Naive thymus-derived CD4-positive, alpha-beta T cell (primary cell): Measurements from ENCODE around the gene FGD2. TPM values are rescaled to one million over a fixed set of nuclear protein-coding genes. Genes with fewer than 3 reads are reported as not detected.

Experiments
- ATAC-seq: fragments of 150-1000 bp; cut with Tn5 transposase; 2 replicates; pipeline ENCODE4 v1.10.0; 2021; ENCODE audit warnings: mild to moderate bottlenecking, moderate library complexity
- CTCF ChIA-PET: fragments of 350-600 bp; sonication (Branson Sonifier 250); formaldehyde crosslinking; loops from one replicate; lab custom pipeline; 2021; ENCODE audit warnings: antibody characterized with exemption; lab: Charles Lee
- POLR2A ChIA-PET: fragments of 350-600 bp; sonication (Branson Sonifier 250); formaldehyde crosslinking; loops from one replicate; lab custom pipeline; 2021; ENCODE audit warnings: antibody characterized with exemption, inconsistent platforms; lab: Charles Lee
- DNase-seq, 9 donors: peaks; one replicate each; pipeline versions ENCODE4 v3.0.0 to v3.0.0-alpha.2; 2020 to 2022; ENCODE audit warnings: mixed read lengths in 1 of 9
- H3K27ac ChIP-seq: one replicate; pipeline ENCODE4 v1.7.0; 2013; ENCODE audit warnings: mild to moderate bottlenecking, low read depth, low read length, moderate library complexity
- H3K27me3 ChIP-seq, 2 donors: one replicate each; pipeline ENCODE4 v1.7.0; 2013; ENCODE audit warnings: low read length in 2 of 2, mild to moderate bottlenecking in 2 of 2, moderate library complexity in 2 of 2; ENCODE audit not compliant: control insufficient read depth in 2 of 2, insufficient read depth in 2 of 2
- H3K36me3 ChIP-seq, 3 experiments: 1 replicate in 2 of 3; 2 replicates in 1 of 3; pipeline ENCODE4 v1.7.0; 2013; ENCODE audit warnings: low read length in 3 of 3, mild to moderate bottlenecking in 3 of 3, moderate library complexity in 1 of 3; ENCODE audit not compliant: insufficient read depth in 3 of 3, control insufficient read depth in 2 of 3
- H3K4me1 ChIP-seq, 2 donors: one replicate each; pipeline ENCODE4 v1.7.0; 2013; ENCODE audit warnings: low read length in 2 of 2, mild to moderate bottlenecking in 2 of 2, moderate library complexity in 1 of 2; ENCODE audit not compliant: control insufficient read depth in 2 of 2, insufficient read depth in 2 of 2
- H3K4me3 ChIP-seq: 2 replicates; pipeline ENCODE4 v1.7.0; 2013; ENCODE audit warnings: mild to moderate bottlenecking, low read length
- H3K9me3 ChIP-seq, 3 experiments: 1 replicate in 2 of 3; 2 replicates in 1 of 3; pipeline ENCODE4 v1.7.0; 2013; ENCODE audit warnings: low read length in 3 of 3; ENCODE audit not compliant: control insufficient read depth in 2 of 3
- H3K27ac Mint-ChIP-seq, 9 donors: one replicate each; pipeline ENCODE4 v1.8.0; 2020 to 2022; ENCODE audit warnings: mixed read lengths in 9 of 9, mild to moderate bottlenecking in 8 of 9, moderate library complexity in 5 of 9, inconsistent platforms in 2 of 9
- H3K27me3 Mint-ChIP-seq, 5 donors: one replicate each; pipeline ENCODE4 v1.8.0; 2021 to 2022; ENCODE audit warnings: mixed read lengths in 5 of 5, mild to moderate bottlenecking in 1 of 5
- H3K36me3 Mint-ChIP-seq, 5 donors: one replicate each; pipeline ENCODE4 v1.8.0; 2020 to 2022; ENCODE audit warnings: mixed read lengths in 5 of 5, mild to moderate bottlenecking in 3 of 5, inconsistent platforms in 1 of 5
- H3K4me1 Mint-ChIP-seq, 7 donors: one replicate each; pipeline ENCODE4 v1.8.0; 2020 to 2022; ENCODE audit warnings: mixed read lengths in 7 of 7, mild to moderate bottlenecking in 3 of 7, inconsistent platforms in 1 of 7
- H3K4me3 Mint-ChIP-seq, 10 donors: one replicate each; pipeline ENCODE4 v1.8.0; 2020 to 2022; ENCODE audit warnings: mild to moderate bottlenecking in 10 of 10, mixed read lengths in 10 of 10, moderate library complexity in 6 of 10, inconsistent platforms in 2 of 10
- H3K9me3 Mint-ChIP-seq, 11 donors: one replicate each; pipeline ENCODE4 v1.8.0; 2020 to 2022; ENCODE audit warnings: mixed read lengths in 11 of 11, mild to moderate bottlenecking in 4 of 11, inconsistent platforms in 1 of 11, moderate library complexity in 1 of 11
- intact Hi-C, 2 donors: fragments of 100-400 bp; cut with micrococcal nuclease; formaldehyde crosslinking; loops; one replicate each; pipeline ENCODE4 v1.15.1; 2023
- polyA plus RNA-seq, 2 donors: library from polyadenylated mRNA; unstranded; fragments of 300-500 nt; fragmentation: Illumina TruSeq; gene quantifications; one replicate each; pipeline ENCODE4 v1.2.3, GENCODE V29; 2021
- total RNA-seq, 6 experiments: library from RNA in 5 of 6; stranded (reverse) in 5 of 6; gene quantifications; 1 replicate in 5 of 6; 2 replicates in 1 of 6; pipeline ENCODE4 v1.2.3 and lab custom pipeline; 2021 to 2026

Gene FGD2
- total and polyA plus RNA-seq, 7 experiments from 2014 or later, result 0.25 to 71.9 (median 1.6) TPM

DNA sequence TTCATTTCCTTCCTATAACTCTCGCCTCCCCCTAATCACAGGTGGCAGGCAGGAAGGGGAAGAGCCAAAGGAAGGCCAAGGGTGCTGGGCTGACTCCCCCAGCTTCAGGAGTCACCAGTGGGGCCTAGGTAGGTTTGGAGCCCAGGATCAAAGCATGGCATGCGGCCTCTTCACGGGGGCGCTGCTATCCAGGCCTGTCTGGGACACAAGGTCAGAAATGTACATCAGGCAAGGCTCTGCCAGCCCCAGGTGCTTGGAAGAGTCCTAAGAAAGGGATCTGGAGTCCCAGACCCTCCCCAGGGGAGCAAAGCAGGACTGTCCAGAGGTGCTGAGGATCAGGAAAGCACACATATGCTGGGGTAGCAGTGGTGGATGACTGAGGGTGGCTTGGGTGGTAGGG is 40.5 kb upstream of the FGD2 start:
- H3K9me3 ChIP-seq, result no peaks in the 10 kb centered on the region
- H3K27ac ChIP-seq, result peak overlapping the region; percentile 36
- DNase-seq (no peak), ATAC-seq (no peak)
- ChIA-PET POLR2A (interaction anchor here (0.8 to 3.1 kb wide), 3 partner anchors 9 to 359 kb away, joined by 3 to 8 read pairs (median 5); no protein-coding TSS in a partner anchor), CTCF (interaction anchor here (0.6 kb wide), 1 partner anchor 204 kb away, joined by 3 read pairs; no protein-coding TSS in a partner anchor)
- H3K4me3 ChIP-seq, result no peak overlapping the region
- peaks cover 3 to 30% (median 6%) of the 10 kb centered on the region in 5 donors for H3K36me3 Mint-ChIP-seq
- peaks cover 19 to 24% of the 10 kb centered on the region in 2 donors for H3K4me1 ChIP-seq
- H3K4me3 Mint-ChIP-seq, result peak overlapping the region in 8 of 10 donors; percentile 3 to 71 (median 36)
- intact Hi-C loops, result no loop called here
- H3K27me3 ChIP-seq, result no peaks in the 10 kb centered on the region
- H3K9me3 Mint-ChIP-seq, result no peaks in the 10 kb centered on the region
- peak overlapping the region; percentile 8 to 94 (median 66) for H3K27ac Mint-ChIP-seq
- H3K36me3 ChIP-seq, result peaks cover 11 to 31% (median 14%) of the 10 kb centered on the region in 3 experiments
- H3K27me3 Mint-ChIP-seq, result no peaks in the 10 kb centered on the region
- H3K4me1 Mint-ChIP-seq, result peaks cover 20 to 54% (median 35%) of the 10 kb centered on the region in 7 donors

DNA sequence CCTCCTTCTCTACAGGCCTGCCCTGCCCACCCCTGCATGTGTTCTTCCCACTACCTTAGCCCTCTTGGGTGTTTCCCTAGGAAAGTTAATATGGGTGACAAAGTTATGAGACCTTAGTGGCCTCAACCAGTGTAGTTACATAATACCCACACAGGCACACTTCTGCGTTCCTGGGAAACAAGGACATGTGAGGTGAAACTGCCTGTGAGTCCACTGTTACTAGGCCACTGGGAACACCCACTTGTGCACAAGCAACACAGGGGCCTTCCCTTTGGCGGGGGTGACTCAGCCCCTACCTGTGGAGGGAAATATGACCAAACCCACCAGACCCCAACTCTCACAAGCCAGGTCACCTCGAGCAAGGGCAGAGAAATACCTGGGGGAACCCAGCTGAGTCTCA is 38.2 kb upstream of the FGD2 start:
- Histone ChIP-seq H3K27me3 (no peaks in the 10 kb centered on the region), H3K4me3 (no peak overlapping the region), H3K27ac (no peak overlapping the region), H3K36me3 (peaks cover 34 to 55% (median 35%) of the 10 kb centered on the region in 3 experiments), H3K4me1 (peaks cover 19 to 24% of the 10 kb centered on the region in 2 donors), H3K9me3 (no peaks in the 10 kb centered on the region)
- no peak for ATAC-seq
- ChIA-PET POLR2A (interaction anchor here (1.0 kb wide), 1 partner anchor 12 kb away, joined by 5 read pairs; no protein-coding TSS in a partner anchor), CTCF (no interaction called here)
- intact Hi-C loops, result no loop called here
- Mint-ChIP-seq H3K27me3 (no peaks in the 10 kb centered on the region), H3K27ac (peak overlapping the region in 6 of 9 donors; percentile 22 to 73 (median 52)), H3K4me1 (peaks cover 20 to 37% (median 27%) of the 10 kb centered on the region in 7 donors), H3K36me3 (peaks cover 4 to 44% (median 7%) of the 10 kb centered on the region in 5 donors), H3K4me3 (no peak overlapping the region), H3K9me3 (no peaks in the 10 kb centered on the region)
- DNase-seq, result no peak

DNA sequence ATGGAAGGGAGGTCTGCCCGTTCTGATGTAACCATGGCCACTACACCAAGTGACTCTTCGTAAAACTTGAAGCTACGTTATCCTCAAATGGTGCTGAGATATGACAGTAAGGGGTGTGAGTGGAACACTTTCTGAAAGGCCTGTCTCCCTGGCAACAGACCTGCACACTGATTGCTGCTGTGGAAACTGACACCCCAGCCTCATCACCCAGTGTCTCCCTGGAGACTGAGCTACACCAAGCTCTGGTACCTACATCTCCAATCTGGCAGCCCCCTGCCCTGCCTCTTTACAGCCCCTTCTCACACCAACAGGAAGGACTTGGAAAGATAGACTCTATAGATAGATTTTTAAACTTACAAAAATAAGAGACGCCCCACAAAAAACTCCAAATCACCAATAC is 37.7 kb upstream of the FGD2 start:
- no peaks in the 10 kb centered on the region for H3K27me3 Mint-ChIP-seq
- peaks cover 17 to 34% (median 26%) of the 10 kb centered on the region in 7 donors for H3K4me1 Mint-ChIP-seq
- Histone ChIP-seq H3K9me3 (no peaks in the 10 kb centered on the region), H3K4me1 (peaks cover 19 to 23% of the 10 kb centered on the region in 2 donors), H3K27me3 (no peaks in the 10 kb centered on the region), H3K36me3 (peaks cover 37 to 59% (median 39%) of the 10 kb centered on the region in 3 experiments), H3K27ac (no peak overlapping the region), H3K4me3 (no peak overlapping the region)
- intact Hi-C loops, result no loop called here
- no peak overlapping the region for H3K4me3 Mint-ChIP-seq
- peaks cover 4 to 49% (median 10%) of the 10 kb centered on the region in 5 donors for H3K36me3 Mint-ChIP-seq
- H3K9me3 Mint-ChIP-seq, result no peaks in the 10 kb centered on the region
- DNase-seq (no peak), ATAC-seq (no peak)
- CTCF ChIA-PET, result no interaction called here
- H3K27ac Mint-ChIP-seq, result peak overlapping the region in 5 of 9 donors; percentile 31 to 77 (median 38)
- POLR2A ChIA-PET, result interaction anchor here (1.0 kb wide), 1 partner anchor 12 kb away, joined by 5 read pairs; no protein-coding TSS in a partner anchor

DNA sequence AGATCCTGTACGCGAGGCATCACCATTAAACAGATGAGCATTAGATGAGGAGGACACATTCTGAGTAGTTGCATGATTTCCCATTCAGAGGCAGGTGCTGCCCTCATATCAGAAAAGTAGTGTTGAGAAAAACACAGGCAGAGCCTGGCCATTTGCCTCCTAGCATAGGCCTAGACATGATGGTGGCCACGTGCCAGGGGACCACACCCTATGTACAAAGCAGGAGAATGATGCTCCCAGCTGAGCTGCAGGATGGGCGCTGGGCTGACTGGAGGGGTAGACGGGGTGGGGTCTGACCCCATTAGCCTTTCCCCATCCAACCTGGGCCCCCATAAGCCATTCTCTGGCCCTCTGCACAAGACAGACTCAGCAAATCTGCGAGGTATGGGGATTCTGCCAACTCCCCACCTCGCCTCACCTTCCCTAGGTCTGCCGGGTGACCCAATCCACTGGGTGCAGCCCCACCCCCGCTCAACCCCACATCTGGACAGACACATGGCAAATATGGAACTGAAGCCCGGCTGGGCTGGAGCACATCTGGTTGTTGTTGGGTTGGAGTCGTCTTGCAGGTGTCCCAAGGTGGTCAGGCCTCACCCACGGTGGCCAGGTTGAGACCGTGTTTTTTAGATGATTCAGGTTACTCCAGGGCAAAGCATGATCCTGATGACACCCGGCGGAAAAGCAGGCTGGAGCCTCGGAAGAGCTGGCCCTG is 37.0 kb upstream of the FGD2 start:
- Mint-ChIP-seq H3K27ac (peak overlapping the region in 4 of 9 donors; percentile 32 to 81 (median 66)), H3K27me3 (no peaks in the 10 kb centered on the region), H3K4me1 (peaks cover 11 to 27% (median 21%) of the 10 kb centered on the region in 7 donors), H3K9me3 (no peaks in the 10 kb centered on the region), H3K36me3 (peaks cover 4 to 53% (median 11%) of the 10 kb centered on the region in 5 donors), H3K4me3 (no peak overlapping the region)
- ChIA-PET CTCF (no interaction called here), POLR2A (interaction anchor here (1.0 kb wide), 1 partner anchor 13 kb away, joined by 5 read pairs; no protein-coding TSS in a partner anchor)
- H3K4me3 ChIP-seq, result no peak overlapping the region
- ATAC-seq (no peak), DNase-seq (no peak)
- H3K27ac ChIP-seq, result no peak overlapping the region
- intact Hi-C loops, result no loop called here
- H3K36me3 ChIP-seq, result peaks cover 37 to 66% (median 40%) of the 10 kb centered on the region in 3 experiments
- no peaks in the 10 kb centered on the region for H3K27me3 ChIP-seq
- peaks cover 14 to 17% of the 10 kb centered on the region in 2 donors for H3K4me1 ChIP-seq
- H3K9me3 ChIP-seq, result no peaks in the 10 kb centered on the region

DNA sequence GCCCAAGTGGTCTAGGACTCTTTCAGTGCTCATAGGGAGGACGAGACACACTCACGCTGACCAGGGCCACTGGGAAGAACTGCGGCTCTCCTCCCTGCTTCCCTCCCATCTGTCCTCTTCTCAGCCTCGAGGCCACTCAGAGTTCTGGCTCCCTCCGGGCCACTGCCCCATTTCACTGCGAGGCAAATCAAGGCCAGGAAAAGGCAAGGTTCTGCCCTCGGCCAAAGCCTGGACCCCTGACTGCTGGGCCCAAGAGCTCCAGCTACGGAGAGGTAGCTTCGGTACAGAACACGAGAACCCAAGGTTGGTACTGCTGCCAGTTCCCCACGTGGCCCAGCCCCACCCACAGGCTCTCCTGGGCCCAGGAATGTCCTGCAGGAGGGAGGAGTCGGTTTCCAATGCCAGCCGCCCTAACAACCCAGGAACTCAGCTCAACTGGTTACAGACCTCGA is 36.2 kb upstream of the FGD2 start:
- Histone ChIP-seq H3K4me3 (no peak overlapping the region), H3K36me3 (peaks cover 40 to 74% (median 46%) of the 10 kb centered on the region in 3 experiments), H3K4me1 (peaks cover 7 to 8% of the 10 kb centered on the region in 2 donors), H3K9me3 (no peaks in the 10 kb centered on the region), H3K27me3 (no peaks in the 10 kb centered on the region), H3K27ac (no peak overlapping the region)
- intact Hi-C loops, result no loop called here
- DNase-seq, result no peak
- H3K4me3 Mint-ChIP-seq, result no peak overlapping the region
- H3K36me3 Mint-ChIP-seq, result peaks cover 4 to 57% (median 14%) of the 10 kb centered on the region in 5 donors
- no peaks in the 10 kb centered on the region for H3K9me3 Mint-ChIP-seq
- H3K27me3 Mint-ChIP-seq, result no peaks in the 10 kb centered on the region
- ATAC-seq, result no peak
- ChIA-PET CTCF (no interaction called here), POLR2A (interaction anchor here (0.6 kb wide), 1 partner anchor 310 kb away, joined by 3 read pairs; no protein-coding TSS in a partner anchor)
- H3K27ac Mint-ChIP-seq, result peak overlapping the region in 1 of 9 donors; percentile 81
- peaks cover 7 to 20% (median 13%) of the 10 kb centered on the region in 7 donors for H3K4me1 Mint-ChIP-seq

DNA sequence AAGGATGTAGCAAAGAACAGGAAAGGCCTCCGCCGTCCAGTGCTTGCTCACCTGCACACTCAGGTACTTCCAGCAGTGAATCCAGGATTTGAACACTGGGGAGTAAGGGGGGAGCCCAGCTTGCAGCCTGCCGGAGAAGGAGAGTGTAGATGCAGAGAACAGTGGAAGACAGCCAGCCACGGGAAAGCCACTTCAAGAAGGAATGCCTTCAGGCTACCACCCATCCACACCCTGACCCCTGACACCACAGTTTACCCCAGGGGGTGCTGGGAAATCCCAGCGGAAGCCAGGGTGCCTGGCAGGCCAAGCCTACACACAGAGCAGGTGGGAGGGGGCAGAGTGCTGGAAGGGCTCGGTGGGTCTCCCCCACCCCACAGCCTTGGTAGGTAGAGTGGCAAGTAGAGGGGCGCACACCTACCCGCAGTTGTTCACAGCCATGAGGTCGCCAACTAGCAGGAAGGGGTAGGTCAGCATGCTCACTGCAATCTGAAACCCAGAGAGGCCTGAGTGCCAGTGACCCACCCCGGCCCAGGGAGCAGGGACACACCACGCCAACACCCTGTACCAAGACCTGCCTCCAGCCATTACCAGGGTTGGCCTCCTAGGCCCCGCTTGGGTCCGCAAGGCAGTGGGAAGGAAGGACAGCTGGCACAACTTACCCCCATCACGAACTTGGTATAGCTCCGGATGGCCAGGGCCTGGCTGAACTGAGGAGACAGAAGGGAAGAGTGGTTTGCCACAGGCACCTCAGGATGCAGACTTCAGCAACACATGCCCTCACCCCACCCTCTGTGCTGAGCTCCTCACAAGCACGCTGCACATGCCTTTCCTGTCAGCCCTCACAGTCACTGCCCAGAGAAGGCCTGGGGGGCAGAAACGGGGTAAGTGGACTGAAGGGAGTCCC is 35.2 kb upstream of the FGD2 start:
- Histone ChIP-seq H3K4me3 (no peak overlapping the region), H3K36me3 (peaks cover 47 to 84% (median 56%) of the 10 kb centered on the region in 3 experiments), H3K9me3 (no peaks in the 10 kb centered on the region), H3K27me3 (no peaks in the 10 kb centered on the region), H3K4me1 (no peaks in the 10 kb centered on the region), H3K27ac (no peak overlapping the region)
- CTCF ChIA-PET, result no interaction called here
- Mint-ChIP-seq H3K27me3 (no peaks in the 10 kb centered on the region), H3K9me3 (no peaks in the 10 kb centered on the region), H3K4me3 (peak overlapping the region in 1 of 10 donors; percentile 38), H3K27ac (peak overlapping the region in 3 of 9 donors; percentile 43 to 70 (median 65)), H3K36me3 (peaks cover 4 to 64% (median 14%) of the 10 kb centered on the region in 5 donors), H3K4me1 (peaks cover 0 to 11% (median 4%) of the 10 kb centered on the region in 7 donors)
- no peak for ATAC-seq
- intact Hi-C loops, result no loop called here
- POLR2A ChIA-PET, result no interaction called here
- DNase-seq, result no peak
